Measurements from ENCODE around the gene SDCCAG8. TPM values are rescaled to one million over a fixed set of nuclear protein-coding genes. Genes with fewer than 3 reads are reported as not detected.

Gene SDCCAG8
- total and polyA plus RNA-seq, 2 of the 8 experiments (the other 6 are each of a cell fraction or from before 2014, with no cell fraction given), result 15.6 to 21.0 TPM

- no peak for TF ChIP-seq SIN3A (conservative IDR thresholded peaks at IDR 0.05 in 1 of 2, IDR thresholded peaks at IDR 0.05 in 1 of 2; ENCODE audit: low read depth in 1 of 2, low read length in 2 of 2)
Observed at GRCh38 chr1:243268751-243269460, 13.1 kb downstream of the SDCCAG8 start (continued).

All from H1 (cell line).